AG04449 (cell line): ENCODE results near the gene CYP2A7.
A peak's percentile ranks its signal among the peaks of the same experiment; 100 is the strongest.
"Not testable (repeated sequence)": the region's sequence is repeated elsewhere in the genome, so short reads cannot be mapped to it uniquely, and the experiment has no call there.

Experiments
- CTCF ChIA-PET: fragments of 350-600 bp; formaldehyde crosslinking; extraction: SDS; loops from one replicate; lab custom pipeline; 2021; ENCODE audit warnings: antibody characterized with exemption; lab: Yijun Ruan, JAX
- POLR2A ChIA-PET: fragments of 400-600, 350-600 bp; formaldehyde crosslinking; extraction: SDS; loops from one replicate; lab custom pipeline; 2020; ENCODE audit warnings: antibody characterized with exemption, inconsistent platforms; lab: Yijun Ruan, JAX
- DNase-seq: peaks from one replicate; pipeline ENCODE4 v3.0.0-alpha.2; 2010; ENCODE audit warnings: low read depth, low spot score
- H3K4me3 ChIP-seq: 2 replicates; pipeline ENCODE4 v1.5.1; 2011; ENCODE audit warnings: low read depth, mild to moderate bottlenecking, control low read depth, low read length
- CTCF ChIP-seq: IDR thresholded peaks from one replicate; pipeline ENCODE4 v1.5.1; 2011; ENCODE audit warnings: mild to moderate bottlenecking, moderate library complexity, low read length, control low read depth, inconsistent platforms; ENCODE audit not compliant: insufficient read depth; ENCODE audit errors: missing control alignments

Gene CYP2A7

GRCh38 chr19:40862785-40863184 is 19.2 kb downstream of the CYP2A7 start:
- H3K4me3 ChIP-seq: no peak overlapping the region
- DNase-seq: peak; percentile 3
- CTCF ChIA-PET: no interaction called here
- TF ChIP-seq CTCF: no peak
- POLR2A ChIA-PET: no interaction called here

GRCh38 chr19:40862333-40862732 is 19.7 kb downstream of the CYP2A7 start:
- no peak overlapping the region for H3K4me3 ChIP-seq
- CTCF ChIA-PET: no interaction called here
- POLR2A ChIA-PET: no interaction called here
- no peak for TF ChIP-seq CTCF
- no peak for DNase-seq

GRCh38 chr19:40858109-40858508 is 23.9 kb downstream of the CYP2A7 start:
- H3K4me3 ChIP-seq: no peak overlapping the region
- ChIA-PET CTCF (no interaction called here), POLR2A (no interaction called here)
- no peak for DNase-seq
- no peak for TF ChIP-seq CTCF

- POLR2A ChIA-PET, H3K4me3 ChIP-seq, CTCF ChIA-PET, DNase-seq: not testable (repeated sequence)
Observed at GRCh38 chr19:40852467-40853152, 29.4 kb downstream of the CYP2A7 start.

DNA sequence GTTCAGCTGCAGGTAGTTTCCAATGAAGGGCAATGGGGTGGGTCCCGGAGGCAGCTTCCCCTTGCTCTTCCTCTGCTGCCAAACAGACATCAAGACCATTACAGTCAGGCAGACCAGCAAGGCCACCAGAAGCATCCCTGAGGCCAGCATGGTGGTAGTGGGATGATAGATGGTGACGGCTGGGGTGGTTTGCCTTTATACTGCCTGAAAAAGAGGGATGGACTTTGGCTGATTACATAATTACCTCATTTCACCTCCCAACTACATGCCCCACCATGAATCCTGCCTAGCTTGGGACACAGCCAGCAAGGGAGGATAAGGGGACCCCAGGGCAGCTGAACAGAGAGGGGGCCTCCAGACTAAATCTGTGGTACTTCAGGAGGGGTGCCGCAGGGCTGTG is 31.8 kb downstream of the CYP2A7 start, which contains the start of gene CYP2A6:
Gene CYP2A6, minus strand, starts transcription at position 171 of the 400 bp plus-strand sequence. Its CDS starts 21 bp downstream, at position 150.
- H3K4me3 ChIP-seq, DNase-seq, CTCF ChIA-PET, POLR2A ChIA-PET: not testable (repeated sequence)

- POLR2A ChIA-PET, H3K4me3 ChIP-seq, CTCF ChIA-PET, DNase-seq: not testable (repeated sequence)
Observed at GRCh38 chr19:40846722-40847121, 35.3 kb downstream of the CYP2A7 start.

- H3K4me3 ChIP-seq, DNase-seq, POLR2A ChIA-PET, CTCF ChIA-PET: not testable (repeated sequence)
Observed at GRCh38 chr19:40843653-40844052, 38.4 kb downstream of the CYP2A7 start.

- DNase-seq, H3K4me3 ChIP-seq, POLR2A ChIA-PET: not testable (repeated sequence)
- CTCF ChIA-PET: interaction anchor here (1.2 kb wide), 1 partner anchor 23 kb away, joined by 3 read pairs; no protein-coding TSS in a partner anchor
Observed at GRCh38 chr19:40842997-40843652, 38.9 kb downstream of the CYP2A7 start.

GRCh38 chr19:40842012-40842411 is 40.0 kb downstream of the CYP2A7 start:
- CTCF ChIA-PET: interaction anchor here (1.2 kb wide), 1 partner anchor 21 kb away, joined by 3 read pairs; no protein-coding TSS in a partner anchor
- POLR2A ChIA-PET: not testable (repeated sequence)

GRCh38 chr19:40838477-40838876 is 43.6 kb downstream of the CYP2A7 start:
- CTCF ChIA-PET, DNase-seq, POLR2A ChIA-PET, H3K4me3 ChIP-seq: not testable (repeated sequence)

More at GRCh38 chr19:40842012-40842411, 40.0 kb downstream of the CYP2A7 start:
- H3K4me3 ChIP-seq, DNase-seq: not testable (repeated sequence)
